ENCODE results near the gene ACTRT2.

DNA sequence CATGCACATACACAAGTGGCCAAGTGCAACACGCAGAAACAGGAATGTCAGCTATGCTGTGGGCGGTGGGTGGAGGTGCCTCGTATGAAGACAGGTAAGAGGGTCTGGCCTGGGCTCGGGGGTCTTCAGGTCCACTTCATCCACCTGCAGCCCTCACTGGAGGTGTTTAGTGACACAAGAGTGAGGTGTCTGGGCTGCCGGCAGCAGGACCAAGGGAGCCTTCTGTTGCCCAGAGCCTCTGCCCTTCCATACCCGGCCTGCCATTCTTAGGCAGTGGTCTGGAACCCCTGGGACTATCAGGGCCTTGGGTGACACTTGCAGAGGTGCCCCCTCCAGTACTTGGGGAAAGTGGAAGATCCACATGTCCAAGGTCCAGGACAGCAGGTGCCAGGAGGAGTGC lies 21.7 kb upstream of the ACTRT2 start:
- TF ChIP-seq, protein P1, sequence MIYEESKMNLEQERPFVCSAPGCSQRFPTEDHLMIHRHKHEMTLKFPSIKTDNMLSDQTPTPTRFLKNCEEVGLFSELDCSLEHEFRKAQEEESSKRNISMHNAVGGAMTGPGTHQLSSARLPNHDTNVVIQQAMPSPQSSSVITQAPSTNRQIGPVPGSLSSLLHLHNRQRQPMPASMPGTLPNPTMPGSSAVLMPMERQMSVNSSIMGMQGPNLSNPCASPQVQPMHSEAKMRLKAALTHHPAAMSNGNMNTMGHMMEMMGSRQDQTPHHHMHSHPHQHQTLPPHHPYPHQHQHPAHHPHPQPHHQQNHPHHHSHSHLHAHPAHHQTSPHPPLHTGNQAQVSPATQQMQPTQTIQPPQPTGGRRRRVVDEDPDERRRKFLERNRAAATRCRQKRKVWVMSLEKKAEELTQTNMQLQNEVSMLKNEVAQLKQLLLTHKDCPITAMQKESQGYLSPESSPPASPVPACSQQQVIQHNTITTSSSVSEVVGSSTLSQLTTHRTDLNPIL (CRISPR knock-in tag; IDR thresholded peaks at IDR 0.05; ENCODE audit: low read depth), result no peak
- TF ChIP-seq ZFP3 (CRISPR knock-in tag; IDR thresholded peaks at IDR 0.05), result no peak
- no peak for TF ChIP-seq PPARA (CRISPR knock-in tag; IDR thresholded peaks at IDR 0.05; ENCODE audit: borderline replicate concordance)
- TF ChIP-seq, protein P2, sequence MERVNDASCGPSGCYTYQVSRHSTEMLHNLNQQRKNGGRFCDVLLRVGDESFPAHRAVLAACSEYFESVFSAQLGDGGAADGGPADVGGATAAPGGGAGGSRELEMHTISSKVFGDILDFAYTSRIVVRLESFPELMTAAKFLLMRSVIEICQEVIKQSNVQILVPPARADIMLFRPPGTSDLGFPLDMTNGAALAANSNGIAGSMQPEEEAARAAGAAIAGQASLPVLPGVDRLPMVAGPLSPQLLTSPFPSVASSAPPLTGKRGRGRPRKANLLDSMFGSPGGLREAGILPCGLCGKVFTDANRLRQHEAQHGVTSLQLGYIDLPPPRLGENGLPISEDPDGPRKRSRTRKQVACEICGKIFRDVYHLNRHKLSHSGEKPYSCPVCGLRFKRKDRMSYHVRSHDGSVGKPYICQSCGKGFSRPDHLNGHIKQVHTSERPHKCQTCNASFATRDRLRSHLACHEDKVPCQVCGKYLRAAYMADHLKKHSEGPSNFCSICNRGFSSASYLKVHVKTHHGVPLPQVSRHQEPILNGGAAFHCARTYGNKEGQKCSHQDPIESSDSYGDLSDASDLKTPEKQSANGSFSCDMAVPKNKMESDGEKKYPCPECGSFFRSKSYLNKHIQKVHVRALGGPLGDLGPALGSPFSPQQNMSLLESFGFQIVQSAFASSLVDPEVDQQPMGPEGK (CRISPR knock-in tag; IDR thresholded peaks at IDR 0.05; ENCODE audit: borderline replicate concordance), result no peak
- TF ChIP-seq, protein P3, sequence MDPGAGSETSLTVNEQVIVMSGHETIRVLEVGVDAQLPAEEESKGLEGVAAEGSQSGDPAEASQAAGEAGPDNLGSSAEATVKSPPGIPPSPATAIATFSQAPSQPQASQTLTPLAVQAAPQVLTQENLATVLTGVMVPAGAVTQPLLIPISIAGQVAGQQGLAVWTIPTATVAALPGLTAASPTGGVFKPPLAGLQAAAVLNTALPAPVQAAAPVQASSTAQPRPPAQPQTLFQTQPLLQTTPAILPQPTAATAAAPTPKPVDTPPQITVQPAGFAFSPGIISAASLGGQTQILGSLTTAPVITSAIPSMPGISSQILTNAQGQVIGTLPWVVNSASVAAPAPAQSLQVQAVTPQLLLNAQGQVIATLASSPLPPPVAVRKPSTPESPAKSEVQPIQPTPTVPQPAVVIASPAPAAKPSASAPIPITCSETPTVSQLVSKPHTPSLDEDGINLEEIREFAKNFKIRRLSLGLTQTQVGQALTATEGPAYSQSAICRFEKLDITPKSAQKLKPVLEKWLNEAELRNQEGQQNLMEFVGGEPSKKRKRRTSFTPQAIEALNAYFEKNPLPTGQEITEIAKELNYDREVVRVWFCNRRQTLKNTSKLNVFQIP (CRISPR knock-in tag; IDR thresholded peaks at IDR 0.05; ENCODE audit: borderline replicate concordance, low read depth), result no peak

All from SK-N-SH treated with all-trans-retinoic acid at 6 μM for 48 hours (cell line).